ENCODE measurements around the gene MXRA5.
"Not testable (repeated sequence)": the region's sequence is repeated elsewhere in the genome, so short reads cannot be mapped to it uniquely, and the experiment has no call there.

Gene MXRA5, protein sequence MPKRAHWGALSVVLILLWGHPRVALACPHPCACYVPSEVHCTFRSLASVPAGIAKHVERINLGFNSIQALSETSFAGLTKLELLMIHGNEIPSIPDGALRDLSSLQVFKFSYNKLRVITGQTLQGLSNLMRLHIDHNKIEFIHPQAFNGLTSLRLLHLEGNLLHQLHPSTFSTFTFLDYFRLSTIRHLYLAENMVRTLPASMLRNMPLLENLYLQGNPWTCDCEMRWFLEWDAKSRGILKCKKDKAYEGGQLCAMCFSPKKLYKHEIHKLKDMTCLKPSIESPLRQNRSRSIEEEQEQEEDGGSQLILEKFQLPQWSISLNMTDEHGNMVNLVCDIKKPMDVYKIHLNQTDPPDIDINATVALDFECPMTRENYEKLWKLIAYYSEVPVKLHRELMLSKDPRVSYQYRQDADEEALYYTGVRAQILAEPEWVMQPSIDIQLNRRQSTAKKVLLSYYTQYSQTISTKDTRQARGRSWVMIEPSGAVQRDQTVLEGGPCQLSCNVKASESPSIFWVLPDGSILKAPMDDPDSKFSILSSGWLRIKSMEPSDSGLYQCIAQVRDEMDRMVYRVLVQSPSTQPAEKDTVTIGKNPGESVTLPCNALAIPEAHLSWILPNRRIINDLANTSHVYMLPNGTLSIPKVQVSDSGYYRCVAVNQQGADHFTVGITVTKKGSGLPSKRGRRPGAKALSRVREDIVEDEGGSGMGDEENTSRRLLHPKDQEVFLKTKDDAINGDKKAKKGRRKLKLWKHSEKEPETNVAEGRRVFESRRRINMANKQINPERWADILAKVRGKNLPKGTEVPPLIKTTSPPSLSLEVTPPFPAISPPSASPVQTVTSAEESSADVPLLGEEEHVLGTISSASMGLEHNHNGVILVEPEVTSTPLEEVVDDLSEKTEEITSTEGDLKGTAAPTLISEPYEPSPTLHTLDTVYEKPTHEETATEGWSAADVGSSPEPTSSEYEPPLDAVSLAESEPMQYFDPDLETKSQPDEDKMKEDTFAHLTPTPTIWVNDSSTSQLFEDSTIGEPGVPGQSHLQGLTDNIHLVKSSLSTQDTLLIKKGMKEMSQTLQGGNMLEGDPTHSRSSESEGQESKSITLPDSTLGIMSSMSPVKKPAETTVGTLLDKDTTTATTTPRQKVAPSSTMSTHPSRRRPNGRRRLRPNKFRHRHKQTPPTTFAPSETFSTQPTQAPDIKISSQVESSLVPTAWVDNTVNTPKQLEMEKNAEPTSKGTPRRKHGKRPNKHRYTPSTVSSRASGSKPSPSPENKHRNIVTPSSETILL (N-terminal part only)

DNA sequence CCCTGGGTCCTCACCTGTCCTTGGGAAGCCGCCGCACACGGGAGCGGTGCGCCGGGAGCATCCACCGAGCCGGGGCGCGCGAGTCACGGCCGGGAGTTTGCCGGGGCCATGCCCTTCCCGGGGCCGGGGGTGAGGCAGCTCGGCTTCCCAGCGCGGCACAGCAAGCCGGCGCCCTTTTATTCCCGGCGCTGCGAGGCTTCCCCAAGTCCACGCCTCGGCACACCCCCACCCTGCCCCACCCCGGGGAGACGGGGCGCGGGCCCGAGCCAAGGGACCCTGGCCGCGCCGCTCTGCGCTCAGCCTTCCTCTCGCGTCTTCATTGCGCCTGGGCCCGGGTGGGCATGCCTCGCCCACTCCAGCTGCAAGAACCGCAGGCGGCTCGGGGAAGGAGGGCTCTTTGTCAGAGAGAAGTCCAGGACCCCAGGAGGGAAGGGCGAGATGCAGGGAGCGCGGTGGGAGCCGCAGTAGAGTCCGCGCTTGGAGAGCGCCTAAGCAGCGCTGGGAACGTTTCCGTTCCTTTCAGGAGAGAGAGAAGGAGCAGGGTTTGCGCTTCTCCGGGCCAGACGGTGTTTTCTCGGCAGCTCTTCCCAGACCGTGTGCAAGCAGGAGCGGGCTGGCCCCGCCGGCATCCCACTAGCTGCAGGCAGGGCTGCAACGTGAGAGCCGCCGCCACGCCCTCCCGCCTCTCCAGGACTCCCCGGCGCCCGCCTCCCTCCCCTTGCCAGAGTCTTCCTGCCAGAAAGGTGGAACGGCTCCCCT lies at the start of gene MXRA5:
Gene MXRA5 (minus strand): TSS at position 152 of the 759 bp plus-strand sequence. CDS start 2,819 bp downstream, outside the sequence.
- peaks cover 44% of the 10 kb centered on the region for H3K27me3 Mint-ChIP-seq
- no peaks in the 10 kb centered on the region for H3K36me3 Mint-ChIP-seq (ENCODE audit: low read depth)
- no peaks in the 10 kb centered on the region for H3K9me3 Mint-ChIP-seq
- H3K4me1 Mint-ChIP-seq (ENCODE audit: low read depth), result no peaks in the 10 kb centered on the region
- no peak within 1 kb of the TSS for H3K4me3 Mint-ChIP-seq
- intact Hi-C loops (cut with micrococcal nuclease), result no loop called here
- no peak within 1 kb of the TSS for H3K27ac Mint-ChIP-seq

DNA sequence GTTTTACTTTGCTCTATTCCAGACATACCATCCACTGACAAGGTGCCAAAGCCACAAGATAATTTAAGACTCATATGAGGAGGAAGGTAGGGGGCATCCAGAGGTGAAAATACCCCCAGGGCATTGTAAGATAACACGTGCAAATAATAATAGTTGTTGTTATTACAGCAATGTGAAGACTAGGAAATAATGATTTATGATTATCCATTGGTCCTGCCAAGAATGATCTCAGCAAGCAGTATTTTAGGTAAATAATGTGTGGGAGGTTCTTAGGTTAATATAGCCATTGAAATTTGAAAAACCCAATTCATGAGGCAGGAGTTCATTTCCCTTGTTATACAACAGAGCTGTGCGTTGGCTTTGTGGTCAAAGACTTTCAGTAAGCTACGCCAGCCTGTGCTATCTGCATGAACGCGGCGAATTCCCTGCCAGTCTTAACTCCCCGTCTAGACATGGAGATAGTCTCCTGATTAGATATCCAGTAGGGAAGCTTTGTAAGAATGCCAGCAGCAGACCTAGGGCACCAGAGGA lies 47.2 kb upstream of the MXRA5 start:
- Mint-ChIP-seq H3K36me3 (ENCODE audit: low read depth) (no peaks in the 10 kb centered on the region), H3K27me3 (no peaks in the 10 kb centered on the region), H3K9me3 (no peaks in the 10 kb centered on the region), H3K4me1 (ENCODE audit: low read depth) (no peaks in the 10 kb centered on the region), H3K4me3 (no peak overlapping the region), H3K27ac (no peak overlapping the region)
- intact Hi-C loops (cut with micrococcal nuclease), result no loop called here

DNA sequence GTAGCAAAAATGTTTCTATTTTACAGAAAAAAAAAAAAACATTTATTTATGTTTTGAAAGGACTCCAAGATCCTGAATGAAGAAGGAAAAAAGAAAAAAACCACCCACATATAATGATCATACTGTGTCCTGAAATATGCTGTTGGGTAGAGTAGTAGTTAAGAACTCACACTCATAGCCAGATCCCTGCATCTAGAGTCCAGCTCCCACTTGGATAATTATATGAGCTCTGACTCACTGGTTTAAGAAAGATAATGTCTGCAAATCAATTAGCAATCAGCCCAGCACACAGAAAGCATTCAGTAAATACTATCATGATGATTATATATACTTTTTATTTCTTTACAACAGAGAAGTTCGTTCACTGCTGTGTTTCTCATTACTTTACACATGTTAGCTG lies 46.7 kb upstream of the MXRA5 start:
- Mint-ChIP-seq H3K27ac (no peak overlapping the region), H3K4me1 (ENCODE audit: low read depth) (no peaks in the 10 kb centered on the region), H3K9me3 (no peaks in the 10 kb centered on the region), H3K4me3 (no peak overlapping the region), H3K36me3 (ENCODE audit: low read depth) (no peaks in the 10 kb centered on the region), H3K27me3 (no peaks in the 10 kb centered on the region)
- intact Hi-C loops (cut with micrococcal nuclease), result no loop called here

DNA sequence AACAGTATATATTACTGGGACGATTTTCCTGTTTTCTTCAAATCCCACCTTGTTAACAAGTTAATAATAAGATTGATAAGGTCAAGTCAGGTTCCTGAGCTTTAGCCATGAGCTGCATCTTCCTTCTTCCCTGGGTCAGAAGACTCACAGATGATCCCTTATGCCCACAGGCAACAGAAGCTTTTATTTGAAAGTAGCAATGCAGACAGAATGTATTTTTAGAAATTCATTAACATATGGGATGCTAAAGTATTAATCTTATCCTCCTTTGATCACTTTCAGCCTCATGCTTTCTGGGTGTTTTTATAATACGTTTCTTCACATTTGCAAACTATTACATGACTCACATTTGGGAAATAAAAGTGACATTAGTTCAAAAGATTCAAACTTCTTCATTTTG lies 42.0 kb upstream of the MXRA5 start:
- Mint-ChIP-seq H3K4me3 (no peak overlapping the region), H3K27me3 (no peaks in the 10 kb centered on the region), H3K27ac (no peak overlapping the region), H3K4me1 (ENCODE audit: low read depth) (no peaks in the 10 kb centered on the region), H3K9me3 (no peaks in the 10 kb centered on the region), H3K36me3 (ENCODE audit: low read depth) (no peaks in the 10 kb centered on the region)
- intact Hi-C loops (cut with micrococcal nuclease), result no loop called here

DNA sequence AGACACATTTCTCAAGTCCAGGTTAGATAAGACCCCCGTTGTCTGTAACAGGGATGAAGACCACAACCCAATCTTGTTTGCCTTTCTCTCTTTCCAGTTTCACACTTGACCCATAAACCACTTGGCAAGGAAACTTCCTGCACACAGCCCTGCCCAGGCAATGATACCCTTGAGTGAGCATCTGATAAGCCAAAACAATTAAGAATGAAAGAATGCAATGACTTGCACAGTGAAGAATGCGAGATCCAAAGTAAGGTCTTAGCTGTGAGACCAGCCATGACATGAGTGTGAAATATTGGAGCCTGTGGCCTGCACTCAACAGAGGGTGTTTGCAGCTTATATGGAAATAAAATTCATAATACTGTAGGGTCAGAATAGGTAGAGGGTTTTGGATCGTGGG lies 37.9 kb upstream of the MXRA5 start:
- no peaks in the 10 kb centered on the region for H3K9me3 Mint-ChIP-seq
- H3K27me3 Mint-ChIP-seq, result no peaks in the 10 kb centered on the region
- no peaks in the 10 kb centered on the region for H3K4me1 Mint-ChIP-seq (ENCODE audit: low read depth)
- H3K36me3 Mint-ChIP-seq (ENCODE audit: low read depth), result no peaks in the 10 kb centered on the region
- no peak overlapping the region for H3K27ac Mint-ChIP-seq
- no peak overlapping the region for H3K4me3 Mint-ChIP-seq
- intact Hi-C loops (cut with micrococcal nuclease), result no loop called here

DNA sequence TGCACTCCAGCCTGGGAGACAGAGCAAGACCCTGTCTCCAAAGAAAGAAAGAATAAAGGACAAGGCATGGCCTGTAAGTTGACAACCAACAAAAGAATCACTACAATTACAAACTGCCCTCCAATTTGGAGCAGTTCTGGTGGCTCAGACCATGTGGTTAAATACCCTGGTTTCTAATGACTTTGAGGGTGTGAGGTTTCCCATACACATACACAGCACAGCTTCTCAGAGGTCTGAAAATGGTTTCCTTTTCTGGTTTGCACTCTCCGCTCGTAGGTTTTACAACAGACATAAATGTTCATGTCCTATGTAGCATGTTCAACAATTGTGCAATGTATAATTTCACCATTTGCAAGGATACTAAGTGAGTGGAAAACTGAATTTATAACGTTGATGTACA lies 34.2 kb upstream of the MXRA5 start:
- no peaks in the 10 kb centered on the region for H3K36me3 Mint-ChIP-seq (ENCODE audit: low read depth)
- no peak overlapping the region for H3K4me3 Mint-ChIP-seq
- no peak overlapping the region for H3K27ac Mint-ChIP-seq
- no peaks in the 10 kb centered on the region for H3K27me3 Mint-ChIP-seq
- no peaks in the 10 kb centered on the region for H3K4me1 Mint-ChIP-seq (ENCODE audit: low read depth)
- intact Hi-C loops (cut with micrococcal nuclease), result no loop called here
- H3K9me3 Mint-ChIP-seq, result peaks cover 9% of the 10 kb centered on the region

DNA sequence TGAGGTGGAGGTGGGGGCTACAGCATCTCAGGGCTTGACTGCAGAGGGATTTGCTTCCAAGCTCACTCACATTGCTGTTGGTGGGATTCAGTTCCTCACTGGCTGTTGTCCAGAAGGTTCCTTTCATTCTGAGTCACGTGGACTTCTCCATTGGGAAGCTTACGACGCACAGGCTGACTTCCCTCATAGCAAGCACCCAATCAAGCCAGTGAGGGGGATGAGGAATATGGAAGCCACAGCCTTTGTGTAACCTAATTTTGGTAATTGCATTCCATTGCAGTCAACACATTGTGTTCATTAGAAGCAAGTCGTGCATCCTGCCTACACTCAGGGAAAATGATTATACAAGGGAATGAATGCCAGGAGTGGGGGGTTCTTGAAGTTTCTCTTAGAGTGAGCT lies 32.7 kb upstream of the MXRA5 start:
- no peaks in the 10 kb centered on the region for H3K27me3 Mint-ChIP-seq
- H3K4me1 Mint-ChIP-seq (ENCODE audit: low read depth), result no peaks in the 10 kb centered on the region
- peaks cover 9% of the 10 kb centered on the region for H3K9me3 Mint-ChIP-seq
- H3K36me3 Mint-ChIP-seq (ENCODE audit: low read depth), result no peaks in the 10 kb centered on the region
- no peak overlapping the region for H3K4me3 Mint-ChIP-seq
- intact Hi-C loops (cut with micrococcal nuclease), result no loop called here
- no peak overlapping the region for H3K27ac Mint-ChIP-seq

DNA sequence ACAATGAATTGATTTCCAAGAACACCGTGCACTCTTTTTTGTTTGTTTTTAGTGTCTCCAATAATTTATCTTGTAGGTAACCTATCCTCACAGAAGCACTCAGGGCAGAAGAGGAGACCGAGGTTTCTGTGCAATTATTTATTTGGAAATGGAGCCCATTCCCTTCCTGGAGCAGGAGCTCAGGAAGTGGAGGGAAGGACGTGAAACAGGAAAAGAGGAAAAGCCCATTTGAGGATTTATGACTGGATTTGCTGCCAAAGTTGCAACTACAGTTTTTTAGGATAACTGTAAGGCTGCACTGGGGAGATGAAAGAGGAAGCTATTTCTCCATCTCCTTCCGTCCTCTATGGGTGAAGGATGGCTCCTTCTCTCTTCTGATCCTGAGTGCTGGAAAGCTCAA lies 31.7 kb upstream of the MXRA5 start:
- Mint-ChIP-seq H3K36me3 (ENCODE audit: low read depth) (no peaks in the 10 kb centered on the region), H3K4me1 (ENCODE audit: low read depth) (no peaks in the 10 kb centered on the region), H3K27me3 (no peaks in the 10 kb centered on the region), H3K27ac (no peak overlapping the region), H3K4me3 (no peak overlapping the region), H3K9me3 (peaks cover 9% of the 10 kb centered on the region)
- intact Hi-C loops (cut with micrococcal nuclease), result no loop called here

DNA sequence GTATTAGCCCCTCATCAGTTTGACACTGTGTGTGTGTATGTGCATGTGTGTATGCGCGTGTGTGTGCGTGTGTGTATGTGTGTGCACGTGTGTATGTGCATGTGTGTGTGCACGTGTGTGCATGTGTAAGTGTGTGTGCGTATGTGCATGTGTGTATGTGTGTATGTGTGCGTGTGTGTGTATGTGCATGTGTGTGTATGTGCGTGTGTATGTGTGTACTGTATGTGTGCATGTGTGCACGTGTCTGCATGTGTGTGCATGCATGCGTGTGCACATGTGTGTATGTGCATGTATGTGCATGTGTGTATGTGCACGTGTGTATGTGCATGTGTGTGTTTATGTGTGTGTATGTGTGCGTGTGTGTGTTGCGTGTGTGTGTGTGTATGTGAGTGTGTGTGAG lies 31.1 kb upstream of the MXRA5 start:
- Mint-ChIP-seq H3K9me3 (peaks cover 9% of the 10 kb centered on the region), H3K4me1 (ENCODE audit: low read depth) (no peaks in the 10 kb centered on the region), H3K27ac (no peak overlapping the region), H3K27me3 (no peaks in the 10 kb centered on the region), H3K4me3 (no peak overlapping the region), H3K36me3 (ENCODE audit: low read depth) (no peaks in the 10 kb centered on the region)
- intact Hi-C loops (cut with micrococcal nuclease), result no loop called here

DNA sequence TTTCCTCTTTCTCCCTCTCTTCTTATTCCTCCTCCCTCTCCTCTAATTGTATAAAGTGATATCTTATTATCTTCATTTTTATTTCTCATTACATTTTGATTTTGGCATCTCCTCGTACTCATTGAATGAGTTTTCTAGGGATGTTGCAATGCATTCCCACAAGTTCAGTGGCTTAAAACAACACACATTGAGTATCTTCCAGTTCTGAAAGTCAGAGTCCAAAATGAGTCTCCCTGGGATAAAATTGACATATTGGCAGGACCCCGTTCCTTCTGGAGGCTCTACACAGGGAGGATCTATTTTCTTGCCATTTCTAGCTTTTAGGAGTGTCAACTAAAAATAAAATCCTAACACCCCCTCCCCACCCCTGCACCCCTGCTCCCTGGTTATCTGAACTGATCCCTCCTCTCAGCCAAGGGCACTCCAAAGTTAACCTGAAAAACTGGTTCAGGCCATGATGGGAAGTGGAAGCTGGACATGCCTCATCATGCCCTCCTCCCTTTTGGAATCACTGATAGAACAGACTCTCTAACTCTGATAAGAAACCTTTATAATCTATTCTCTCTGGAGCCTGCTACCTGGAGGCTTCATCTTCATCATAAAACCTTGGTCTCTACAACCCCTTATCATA lies 29.5 kb upstream of the MXRA5 start:
- H3K36me3 Mint-ChIP-seq (ENCODE audit: low read depth); H3K4me1 Mint-ChIP-seq (ENCODE audit: low read depth); intact Hi-C loops (cut with micrococcal nuclease); H3K4me3 Mint-ChIP-seq; H3K27me3 Mint-ChIP-seq; H3K27ac Mint-ChIP-seq; H3K9me3 Mint-ChIP-seq: not testable (repeated sequence)

DNA sequence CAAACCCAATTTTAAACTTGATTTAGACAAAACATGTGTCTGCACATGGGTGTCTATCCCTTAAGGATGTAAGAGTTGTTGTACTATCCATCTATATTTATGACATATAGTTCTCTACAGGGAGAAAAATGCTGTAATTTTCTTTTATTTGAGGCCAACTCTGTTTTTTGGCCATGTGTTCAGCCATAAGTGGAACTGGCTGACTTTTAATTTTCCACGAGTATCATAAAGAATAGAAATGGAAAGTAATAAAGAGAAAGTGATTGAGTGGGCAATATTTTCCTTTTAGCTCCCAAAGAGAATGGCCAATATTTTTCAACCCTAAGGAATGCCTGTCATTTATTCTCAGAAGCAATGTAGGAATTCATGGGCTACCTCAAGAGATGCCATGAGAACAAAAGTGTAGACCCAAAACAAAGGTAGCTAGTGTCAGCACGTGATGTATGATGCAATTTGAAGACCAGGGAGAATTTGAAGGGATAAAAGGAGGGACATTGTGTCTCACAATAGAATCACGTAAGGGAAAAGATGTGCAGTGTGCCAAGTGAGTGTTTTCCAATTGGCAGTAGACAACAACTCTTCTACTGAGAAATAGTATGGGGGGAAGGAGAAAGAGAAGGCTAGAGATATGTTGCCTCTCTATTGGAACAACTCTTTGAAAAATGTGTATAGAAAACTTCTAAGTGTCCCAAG lies 27.8 kb upstream of the MXRA5 start:
- H3K9me3 Mint-ChIP-seq, result peaks cover 9% of the 10 kb centered on the region
- no peak overlapping the region for H3K27ac Mint-ChIP-seq
- intact Hi-C loops (cut with micrococcal nuclease), result no loop called here
- H3K4me3 Mint-ChIP-seq, result no peak overlapping the region
- H3K36me3 Mint-ChIP-seq (ENCODE audit: low read depth), result no peaks in the 10 kb centered on the region
- H3K4me1 Mint-ChIP-seq (ENCODE audit: low read depth), result no peaks in the 10 kb centered on the region
- no peaks in the 10 kb centered on the region for H3K27me3 Mint-ChIP-seq

DNA sequence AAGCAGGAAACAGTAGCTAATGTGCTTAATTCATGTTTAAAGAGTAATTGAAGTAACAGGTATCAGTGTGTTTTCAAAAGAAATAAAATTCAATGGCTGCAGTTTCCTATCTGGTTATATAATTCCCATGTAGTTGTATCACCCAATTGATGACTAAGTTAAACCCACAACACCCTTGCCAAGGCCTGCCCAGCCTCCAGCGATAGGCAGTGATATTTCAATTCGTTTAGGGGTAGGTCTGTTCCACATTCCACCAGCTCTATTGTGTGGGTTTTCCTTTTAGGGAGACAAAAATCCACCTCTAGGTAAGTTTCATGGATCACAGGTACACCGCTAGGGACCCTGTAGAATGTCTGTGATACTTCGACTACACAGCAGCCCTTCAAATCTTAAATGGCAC lies 24.7 kb upstream of the MXRA5 start:
- Mint-ChIP-seq H3K36me3 (ENCODE audit: low read depth) (no peaks in the 10 kb centered on the region), H3K4me3 (no peak overlapping the region), H3K27me3 (no peaks in the 10 kb centered on the region), H3K27ac (no peak overlapping the region), H3K4me1 (ENCODE audit: low read depth) (no peaks in the 10 kb centered on the region), H3K9me3 (peaks cover 5% of the 10 kb centered on the region)
- intact Hi-C loops (cut with micrococcal nuclease), result no loop called here

All from dendritic cell treated with granulocyte-macrophage colony-stimulating factor and Interleukin-4, amounts not matched to agents 40 ng/mL and 50 ng/mL, for 4 days (primary cell).